HEK293 (cell line): Measurements from ENCODE around the gene PIP4K2A.

ENCODE experiments used
- CTCF ChIA-PET: fragments of 350-600 bp; formaldehyde crosslinking; extraction: SDS; loops from one replicate; lab custom pipeline; 2021; ENCODE audit warnings: antibody characterized with exemption; lab: Yijun Ruan, JAX
- POLR2A ChIA-PET: fragments of 300-600 bp; formaldehyde crosslinking; extraction: SDS; loops from one replicate; lab custom pipeline; 2020; ENCODE audit warnings: antibody characterized with exemption, inconsistent platforms; lab: Yijun Ruan, JAX
- H3K27ac ChIP-seq: fragments of 200-500 bp; sonication (Bioruptor generic); 2 replicates; pipeline ENCODE4 v1.5.1; 2014; ENCODE audit warnings: low read depth, low read length, control low read depth, inconsistent platforms; ENCODE audit errors: extremely low read depth
- H3K36me3 ChIP-seq, 2 experiments: fragments of 200-500 bp in 1 of 2; sonication (Bioruptor generic) in 1 of 2; 1 replicate in 1 of 2; 2 replicates in 1 of 2; pipeline ENCODE4 v1.5.1; 2014 to 2017; ENCODE audit warnings: inconsistent platforms in 2 of 2, low read length in 2 of 2; ENCODE audit not compliant: control insufficient read depth in 2 of 2, insufficient read depth in 1 of 2
- H3K4me1 ChIP-seq: fragments of 200-500 bp; sonication (Bioruptor generic); 2 replicates; pipeline ENCODE4 v1.5.1; 2014; ENCODE audit warnings: mild to moderate bottlenecking, low read length, inconsistent platforms; ENCODE audit not compliant: control insufficient read depth, insufficient read depth
- H3K4me3 ChIP-seq: 2 replicates; pipeline ENCODE4 v1.5.1; 2011; ENCODE audit warnings: low read depth, mild to moderate bottlenecking, control low read depth, low read length, moderate library complexity
- H3K9me3 ChIP-seq: fragments of 200-500 bp; sonication (Bioruptor generic); 2 replicates; pipeline ENCODE4 v1.5.1; 2014; ENCODE audit warnings: low read depth, low read length, inconsistent platforms; ENCODE audit not compliant: control insufficient read depth, insufficient read depth
- BCL6B ChIP-seq: fragments of 450-650 bp; formaldehyde crosslinking; IDR thresholded peaks from 2 replicates; pipeline ENCODE4 v1.5.1; 2017; ENCODE audit warnings: missing biosample characterization, missing genetic modification characterization
- ELK4 ChIP-seq: IDR thresholded peaks from 2 replicates; pipeline ENCODE4 v1.6.1; 2011; ENCODE audit warnings: mild to moderate bottlenecking, low read depth, low read length, borderline replicate concordance
- GLI2 ChIP-seq: fragments of 450-650 bp; formaldehyde crosslinking; IDR thresholded peaks from 2 replicates; pipeline ENCODE4; 2017; ENCODE audit warnings: missing biosample characterization, missing genetic modification characterization, low read depth, borderline replicate concordance
- GLIS1 ChIP-seq: fragments of 450-650 bp; formaldehyde crosslinking; IDR thresholded peaks from 2 replicates; pipeline ENCODE4 v1.5.1; 2016; ENCODE audit warnings: missing biosample characterization, missing genetic modification characterization
- GLIS2 ChIP-seq: fragments of 450-650 bp; formaldehyde crosslinking; IDR thresholded peaks from 2 replicates; pipeline ENCODE4 v1.5.1; 2016; ENCODE audit warnings: missing biosample characterization, missing genetic modification characterization
- KLF16 ChIP-seq: fragments of 450-650 bp; formaldehyde crosslinking; IDR thresholded peaks from 2 replicates; pipeline ENCODE4 v1.5.1; 2017; ENCODE audit warnings: missing biosample characterization, missing genetic modification characterization
- MZF1 ChIP-seq: fragments of 450-650 bp; formaldehyde crosslinking; IDR thresholded peaks from 2 replicates; pipeline ENCODE4 v1.5.1; 2017; ENCODE audit warnings: missing biosample characterization, missing genetic modification characterization, borderline replicate concordance
- PRDM4 ChIP-seq: fragments of 450-650 bp; formaldehyde crosslinking; IDR thresholded peaks from 2 replicates; pipeline ENCODE4 v1.5.1; 2017; ENCODE audit warnings: missing biosample characterization, missing genetic modification characterization
- SP3 ChIP-seq: fragments of 450-650 bp; formaldehyde crosslinking; IDR thresholded peaks from 2 replicates; pipeline ENCODE4 v1.5.1; 2016; ENCODE audit warnings: missing biosample characterization, missing genetic modification characterization
- TSHZ1 ChIP-seq: fragments of 450-650 bp; formaldehyde crosslinking; IDR thresholded peaks from 2 replicates; pipeline ENCODE4 v1.5.1; 2016; ENCODE audit warnings: missing biosample characterization, missing genetic modification characterization, borderline replicate concordance
- ZBTB44 ChIP-seq: fragments of 450-650 bp; IDR thresholded peaks from 2 replicates; pipeline ENCODE4 v1.5.1; 2018; ENCODE audit warnings: missing biosample characterization, mild to moderate bottlenecking, missing genetic modification characterization
- ZNF138 ChIP-seq: fragments of 450-650 bp; formaldehyde crosslinking; IDR thresholded peaks from 2 replicates; pipeline ENCODE4 v1.5.1; 2016; ENCODE audit warnings: missing biosample characterization, missing genetic modification characterization, borderline replicate concordance
- ZNF140 ChIP-seq: fragments of 450-650 bp; formaldehyde crosslinking; IDR thresholded peaks from 2 replicates; pipeline ENCODE4 v1.5.1; 2016; ENCODE audit warnings: missing biosample characterization, missing genetic modification characterization
- ZNF174 ChIP-seq: fragments of 450-650 bp; formaldehyde crosslinking; IDR thresholded peaks from 2 replicates; pipeline ENCODE4 v1.5.0; 2017; ENCODE audit warnings: missing biosample characterization, mild to moderate bottlenecking, missing genetic modification characterization
- ZNF223 ChIP-seq: fragments of 450-650 bp; formaldehyde crosslinking; IDR thresholded peaks from 2 replicates; pipeline ENCODE4 v1.5.1; 2016; ENCODE audit warnings: missing biosample characterization, missing genetic modification characterization
- ZNF266 ChIP-seq: fragments of 450-650 bp; formaldehyde crosslinking; IDR thresholded peaks from 2 replicates; pipeline ENCODE4 v1.5.1; 2016; ENCODE audit warnings: missing biosample characterization, missing genetic modification characterization, low read depth
- ZNF416 ChIP-seq: fragments of 450-650 bp; formaldehyde crosslinking; IDR thresholded peaks from 2 replicates; pipeline ENCODE4 v1.5.1; 2016; ENCODE audit warnings: missing biosample characterization, missing genetic modification characterization
- ZNF549 ChIP-seq: fragments of 450-650 bp; IDR thresholded peaks from 2 replicates; pipeline ENCODE4 v1.5.1; 2018; ENCODE audit warnings: missing biosample characterization, missing genetic modification characterization, mild to moderate bottlenecking, inconsistent platforms, moderate library complexity
- ZNF561 ChIP-seq: fragments of 450-650 bp; IDR thresholded peaks from 2 replicates; pipeline ENCODE4 v1.5.1; 2018; ENCODE audit warnings: missing biosample characterization, missing genetic modification characterization, borderline replicate concordance
- ZNF585B ChIP-seq: fragments of 450-650 bp; formaldehyde crosslinking; IDR thresholded peaks from 2 replicates; pipeline ENCODE4 v1.5.1; 2016; ENCODE audit warnings: missing biosample characterization, missing genetic modification characterization
- ZNF660 ChIP-seq: fragments of 450-650 bp; IDR thresholded peaks from 2 replicates; pipeline ENCODE4 v1.5.1; 2018; ENCODE audit warnings: missing biosample characterization, mild to moderate bottlenecking, missing genetic modification characterization
- ZNF692 ChIP-seq: fragments of 450-650 bp; formaldehyde crosslinking; IDR thresholded peaks from 2 replicates; pipeline ENCODE4 v1.5.1; 2016; ENCODE audit warnings: missing biosample characterization, missing genetic modification characterization
- ZNF843 ChIP-seq: fragments of 450-650 bp; formaldehyde crosslinking; IDR thresholded peaks from 2 replicates; pipeline ENCODE4 v1.5.1; 2016; ENCODE audit warnings: missing biosample characterization, missing genetic modification characterization

PIP4K2A gene

GRCh38 chr10:22620140-22620857, 94.1 kb downstream of the PIP4K2A start (continued):
- TF ChIP-seq MZF1 (tag by site-specific recombination) (peak; percentile 52; the same call in 1 of the 2 replicates), ZBTB44 (tag by site-specific recombination) (no peak), GLIS1 (tag by site-specific recombination) (0 out of 2 replicates have a peak, but pooled peaks have one; percentile 37), ZNF266 (no peak), ZNF549 (tag by site-specific recombination) (no peak), ZNF561 (tag by site-specific recombination) (no peak), ELK4 (no peak), SP3 (tag by site-specific recombination) (no peak)

GRCh38 chr10:22619101-22619500, 95.3 kb downstream of the PIP4K2A start:
- Histone ChIP-seq H3K4me1 (peaks cover 14% of the 10 kb centered on the region), H3K27ac (no peak overlapping the region), H3K4me3 (no peak overlapping the region), H3K9me3 (no peaks in the 10 kb centered on the region), H3K36me3 (no peaks in the 10 kb centered on the region)
- CTCF ChIA-PET = interaction anchor here (1.6 kb wide), 1 partner anchor 9 kb away, joined by 3 read pairs; no protein-coding TSS in a partner anchor
- POLR2A ChIA-PET = interaction anchor here (0.7 kb wide), 1 partner anchor 8 kb away, joined by 3 read pairs; no protein-coding TSS in a partner anchor
- TF ChIP-seq ZNF585B (tag by site-specific recombination) = no peak
- TF ChIP-seq BCL6B (tag by site-specific recombination) = no peak
- no peak for TF ChIP-seq GLIS2 (tag by site-specific recombination)
- no peak for TF ChIP-seq PRDM4 (tag by site-specific recombination)
- TF ChIP-seq ZNF843 (tag by site-specific recombination) = no peak
- TF ChIP-seq TSHZ1 = no peak
- no peak for TF ChIP-seq GLIS1 (tag by site-specific recombination)
- no peak for TF ChIP-seq ZNF660 (tag by site-specific recombination)
- no peak for TF ChIP-seq ZNF138 (tag by site-specific recombination)
- TF ChIP-seq ZNF692 (tag by site-specific recombination) = no peak
- no peak for TF ChIP-seq ZNF223
- no peak for TF ChIP-seq KLF16 (tag by site-specific recombination)
- no peak for TF ChIP-seq GLI2 (tag by site-specific recombination)
- no peak for TF ChIP-seq ZNF416 (tag by site-specific recombination)
- no peak for TF ChIP-seq ZNF140 (tag by site-specific recombination)
- no peak for TF ChIP-seq ZNF174 (tag by site-specific recombination)
